IgD-negative memory B cell (primary cell): Measurements from ENCODE around the gene CCDC146. TPM values are rescaled to one million over a fixed set of nuclear protein-coding genes. Genes with fewer than 3 reads are reported as not detected.
A peak's percentile ranks its signal among the peaks of the same experiment; 100 is the strongest.
"Not testable (repeated sequence)": the region's sequence is repeated elsewhere in the genome, so short reads cannot be mapped to it uniquely, and the experiment has no call there.

ENCODE experiments used
- H3K27ac Mint-ChIP-seq, 3 donors: one replicate each; pipeline ENCODE4 v1.8.0; 2020 to 2022; ENCODE audit warnings: mild to moderate bottlenecking in 3 of 3, mixed read lengths in 3 of 3, moderate library complexity in 1 of 3
- H3K27me3 Mint-ChIP-seq: one replicate; pipeline ENCODE4 v1.8.0; 2021; ENCODE audit warnings: mixed read lengths
- H3K36me3 Mint-ChIP-seq: one replicate; pipeline ENCODE4 v1.8.0; 2020; ENCODE audit warnings: mild to moderate bottlenecking, mixed read lengths
- H3K4me1 Mint-ChIP-seq, 3 donors: one replicate each; pipeline ENCODE4 v1.8.0; 2020 to 2022; ENCODE audit warnings: mixed read lengths in 3 of 3, mild to moderate bottlenecking in 1 of 3
- H3K4me3 Mint-ChIP-seq, 4 donors: one replicate each; pipeline ENCODE4 v1.8.0; 2020 to 2022; ENCODE audit warnings: mild to moderate bottlenecking in 4 of 4, mixed read lengths in 4 of 4, moderate library complexity in 3 of 4
- H3K9me3 Mint-ChIP-seq, 3 donors: one replicate each; pipeline ENCODE4 v1.8.0; 2020 to 2021; ENCODE audit warnings: mixed read lengths in 3 of 3, mild to moderate bottlenecking in 1 of 3
- polyA plus RNA-seq: library from polyadenylated mRNA; unstranded; fragments of 300-500 nt; fragmentation: Illumina TruSeq; gene quantifications from one replicate; pipeline ENCODE4 v1.2.3, GENCODE V29; 2021

Gene CCDC146
- polyA plus RNA-seq, 1 donor from 2014 or later = 1.0 TPM

DNA sequence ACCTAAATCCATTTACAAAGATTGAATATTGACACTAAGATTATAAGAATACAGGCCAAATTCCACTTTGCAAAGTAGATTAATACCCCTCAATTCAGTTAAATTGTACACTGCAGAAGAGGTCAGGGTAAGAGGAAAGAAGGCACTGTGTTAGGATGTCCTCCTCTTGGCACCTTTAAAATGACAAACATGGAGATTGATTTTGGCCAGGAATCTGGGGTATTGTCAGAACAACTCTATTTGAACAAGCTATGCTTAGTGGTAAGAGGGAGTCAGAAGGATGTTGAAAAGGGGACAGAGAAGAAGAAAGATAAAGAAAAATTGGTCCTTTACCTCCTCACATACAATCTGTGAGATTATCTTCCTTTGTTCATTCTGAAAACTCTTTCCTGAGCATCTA is 55.6 kb downstream of the CCDC146 start:
- H3K9me3 Mint-ChIP-seq, H3K4me3 Mint-ChIP-seq, H3K4me1 Mint-ChIP-seq, H3K27ac Mint-ChIP-seq, H3K27me3 Mint-ChIP-seq, H3K36me3 Mint-ChIP-seq: not testable (repeated sequence)

DNA sequence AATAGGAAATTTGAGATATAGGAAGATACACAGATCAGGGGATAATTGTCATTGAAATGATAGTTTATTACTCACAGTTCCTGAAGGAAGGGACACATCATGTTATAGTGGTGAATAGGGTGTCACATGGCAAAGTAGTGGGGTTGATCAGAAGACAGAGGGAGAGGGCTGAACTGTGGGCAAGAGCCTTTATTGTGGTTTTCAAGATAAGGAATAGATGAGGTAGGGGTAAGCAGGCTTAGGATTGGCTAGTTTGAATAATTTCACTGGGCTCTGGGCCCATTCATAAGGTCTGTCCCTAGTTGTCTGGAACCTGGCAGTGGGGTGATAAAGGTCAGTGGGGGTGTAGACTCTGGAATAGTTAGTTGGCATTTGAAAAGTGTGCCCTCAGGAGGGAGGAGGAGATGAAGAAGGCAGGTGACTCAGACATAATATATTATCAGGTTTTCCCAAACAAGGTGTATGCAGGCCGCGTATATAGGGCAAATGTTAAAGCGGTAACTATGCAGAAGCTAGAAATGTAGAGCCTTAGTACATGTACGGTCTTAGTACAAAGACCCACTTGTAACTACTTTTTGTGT is 58.7 kb downstream of the CCDC146 start:
- Mint-ChIP-seq H3K36me3 (no peaks in the 10 kb centered on the region), H3K27me3 (no peaks in the 10 kb centered on the region), H3K4me1 (no peaks in the 10 kb centered on the region)

GRCh38 chr7:77181734-77182133 is 59.3 kb downstream of the CCDC146 start:
- Mint-ChIP-seq H3K9me3 (no peaks in the 10 kb centered on the region), H3K4me3 (no peak overlapping the region), H3K27me3 (no peaks in the 10 kb centered on the region), H3K36me3 (no peaks in the 10 kb centered on the region), H3K4me1 (no peaks in the 10 kb centered on the region), H3K27ac (no peak overlapping the region)

More for the DNA sequence above, 58.7 kb downstream of the CCDC146 start:
- no peaks in the 10 kb centered on the region for H3K9me3 Mint-ChIP-seq
- H3K4me3 Mint-ChIP-seq = no peak overlapping the region
- no peak overlapping the region for H3K27ac Mint-ChIP-seq

DNA sequence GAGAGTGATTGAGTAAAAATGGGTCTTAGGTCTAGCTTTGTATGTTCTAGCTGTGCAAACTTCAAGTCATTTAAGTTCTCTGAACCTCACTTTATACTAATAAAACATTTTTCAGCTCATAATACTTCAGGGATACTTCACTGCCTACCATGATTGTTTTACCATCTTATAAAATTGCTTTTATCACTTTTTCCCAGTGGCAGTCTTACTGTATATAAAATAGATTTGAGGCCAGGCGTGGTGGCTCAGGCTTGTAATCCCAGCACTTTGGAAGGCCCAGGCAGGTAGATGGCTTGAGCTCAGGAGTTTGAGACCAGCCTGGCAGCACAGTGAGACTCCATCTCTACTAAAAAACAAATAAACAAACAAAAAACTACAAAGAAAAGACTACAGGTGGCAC is 59.8 kb downstream of the CCDC146 start:
- no peak overlapping the region for H3K27ac Mint-ChIP-seq
- no peaks in the 10 kb centered on the region for H3K9me3 Mint-ChIP-seq
- H3K27me3 Mint-ChIP-seq = no peaks in the 10 kb centered on the region
- H3K36me3 Mint-ChIP-seq = no peaks in the 10 kb centered on the region
- no peaks in the 10 kb centered on the region for H3K4me1 Mint-ChIP-seq
- no peak overlapping the region for H3K4me3 Mint-ChIP-seq

DNA sequence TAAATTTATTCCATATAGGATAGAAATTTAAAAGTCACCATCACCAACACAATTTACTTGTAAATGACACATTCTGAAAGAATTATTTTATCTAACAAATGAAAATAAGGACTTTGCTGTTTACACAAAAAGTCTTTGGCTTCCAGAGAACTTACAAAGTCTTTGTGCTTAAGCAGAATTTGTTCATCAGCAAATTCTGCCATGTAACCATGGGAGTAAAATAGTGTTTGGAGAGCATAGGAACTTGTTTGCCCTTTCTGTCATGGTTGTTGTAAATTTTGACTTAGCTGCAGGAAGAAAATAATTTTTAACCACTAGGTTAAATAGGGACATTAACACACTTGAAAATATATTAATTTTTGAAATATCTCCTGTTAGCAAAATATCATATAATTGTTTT is 62.0 kb downstream of the CCDC146 start:
- Mint-ChIP-seq H3K4me3 (no peak overlapping the region), H3K27ac (no peak overlapping the region), H3K4me1 (no peaks in the 10 kb centered on the region), H3K36me3 (no peaks in the 10 kb centered on the region), H3K27me3 (no peaks in the 10 kb centered on the region), H3K9me3 (no peaks in the 10 kb centered on the region)

- H3K9me3 Mint-ChIP-seq = no peaks in the 10 kb centered on the region
- H3K27ac Mint-ChIP-seq = no peak overlapping the region
- no peaks in the 10 kb centered on the region for H3K36me3 Mint-ChIP-seq
- no peaks in the 10 kb centered on the region for H3K4me1 Mint-ChIP-seq
- H3K27me3 Mint-ChIP-seq = no peaks in the 10 kb centered on the region
- no peak overlapping the region for H3K4me3 Mint-ChIP-seq
Measured at GRCh38 chr7:77184990-77185389, 62.6 kb downstream of the CCDC146 start.

DNA sequence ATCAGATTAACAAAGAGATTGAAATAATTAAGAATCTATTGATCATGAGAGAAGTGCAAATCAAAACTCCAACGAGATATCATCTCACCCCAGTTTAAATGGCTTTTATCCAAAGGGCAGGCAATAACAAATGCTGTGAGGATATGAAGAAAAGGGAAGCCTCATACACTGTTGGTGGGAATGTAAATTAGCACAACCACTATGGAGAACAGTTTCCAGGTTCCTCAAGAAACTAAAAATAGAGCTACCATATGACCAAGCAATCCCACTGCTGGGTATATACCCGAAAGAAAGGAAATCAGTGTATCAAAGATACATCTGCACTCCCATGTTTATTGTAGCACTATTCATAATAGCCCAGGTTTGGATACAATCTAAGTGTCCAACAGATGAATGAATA is 63.5 kb downstream of the CCDC146 start:
- H3K9me3 Mint-ChIP-seq = no peaks in the 10 kb centered on the region

DNA sequence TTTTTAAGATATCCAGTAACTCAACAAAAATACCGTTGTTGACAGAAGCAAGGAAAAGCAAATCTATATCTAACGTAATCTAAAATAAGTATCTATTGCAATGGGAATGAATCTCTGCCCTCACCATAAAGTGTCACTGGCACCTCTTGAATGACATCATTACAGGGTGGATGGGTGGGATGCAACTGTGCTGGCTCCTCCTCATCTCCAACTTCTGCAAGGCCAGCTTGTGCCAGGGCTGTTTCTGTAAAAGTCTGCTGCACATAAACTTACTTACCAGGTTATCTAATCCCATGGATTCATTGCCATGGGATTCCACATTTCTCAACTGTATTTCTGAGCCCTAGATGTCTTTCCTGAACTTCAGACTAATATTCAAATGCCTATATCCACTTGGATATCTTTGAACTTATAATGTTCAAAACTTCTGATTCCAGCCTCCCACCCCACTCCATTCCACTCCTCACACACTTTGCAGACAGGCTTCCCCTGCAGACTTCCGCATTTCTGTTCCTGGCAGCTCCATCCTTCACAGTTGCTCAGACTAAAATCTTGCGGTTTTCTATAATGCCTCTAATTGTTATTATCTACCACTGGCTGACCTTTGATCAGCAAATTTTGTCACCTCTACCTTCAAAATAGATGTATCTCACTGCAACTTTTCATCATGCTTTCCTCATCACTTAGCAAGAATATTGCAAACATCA is 66.5 kb downstream of the CCDC146 start:
- peaks cover 2% of the 10 kb centered on the region for H3K36me3 Mint-ChIP-seq
- H3K4me1 Mint-ChIP-seq = peaks cover 9 to 13% (median 11%) of the 10 kb centered on the region in 3 donors
- no peak overlapping the region for H3K4me3 Mint-ChIP-seq
- H3K27ac Mint-ChIP-seq = no peak overlapping the region
- no peaks in the 10 kb centered on the region for H3K9me3 Mint-ChIP-seq
- no peaks in the 10 kb centered on the region for H3K27me3 Mint-ChIP-seq

More for the DNA sequence above, 63.5 kb downstream of the CCDC146 start:
- Mint-ChIP-seq H3K4me1 (no peaks in the 10 kb centered on the region), H3K4me3 (no peak overlapping the region), H3K27me3 (no peaks in the 10 kb centered on the region), H3K27ac (no peak overlapping the region), H3K36me3 (no peaks in the 10 kb centered on the region)

GRCh38 chr7:77197141-77197540 is 74.7 kb downstream of the CCDC146 start:
- H3K27ac Mint-ChIP-seq = peak overlapping the region in 2 of 3 donors; percentile 30 to 40
- H3K27me3 Mint-ChIP-seq = no peaks in the 10 kb centered on the region
- no peaks in the 10 kb centered on the region for H3K36me3 Mint-ChIP-seq
- peak overlapping the region; percentile 79 to 96 (median 89) for H3K4me3 Mint-ChIP-seq
- H3K9me3 Mint-ChIP-seq = no peaks in the 10 kb centered on the region
- H3K4me1 Mint-ChIP-seq = peaks cover 25 to 38% (median 34%) of the 10 kb centered on the region in 3 donors

DNA sequence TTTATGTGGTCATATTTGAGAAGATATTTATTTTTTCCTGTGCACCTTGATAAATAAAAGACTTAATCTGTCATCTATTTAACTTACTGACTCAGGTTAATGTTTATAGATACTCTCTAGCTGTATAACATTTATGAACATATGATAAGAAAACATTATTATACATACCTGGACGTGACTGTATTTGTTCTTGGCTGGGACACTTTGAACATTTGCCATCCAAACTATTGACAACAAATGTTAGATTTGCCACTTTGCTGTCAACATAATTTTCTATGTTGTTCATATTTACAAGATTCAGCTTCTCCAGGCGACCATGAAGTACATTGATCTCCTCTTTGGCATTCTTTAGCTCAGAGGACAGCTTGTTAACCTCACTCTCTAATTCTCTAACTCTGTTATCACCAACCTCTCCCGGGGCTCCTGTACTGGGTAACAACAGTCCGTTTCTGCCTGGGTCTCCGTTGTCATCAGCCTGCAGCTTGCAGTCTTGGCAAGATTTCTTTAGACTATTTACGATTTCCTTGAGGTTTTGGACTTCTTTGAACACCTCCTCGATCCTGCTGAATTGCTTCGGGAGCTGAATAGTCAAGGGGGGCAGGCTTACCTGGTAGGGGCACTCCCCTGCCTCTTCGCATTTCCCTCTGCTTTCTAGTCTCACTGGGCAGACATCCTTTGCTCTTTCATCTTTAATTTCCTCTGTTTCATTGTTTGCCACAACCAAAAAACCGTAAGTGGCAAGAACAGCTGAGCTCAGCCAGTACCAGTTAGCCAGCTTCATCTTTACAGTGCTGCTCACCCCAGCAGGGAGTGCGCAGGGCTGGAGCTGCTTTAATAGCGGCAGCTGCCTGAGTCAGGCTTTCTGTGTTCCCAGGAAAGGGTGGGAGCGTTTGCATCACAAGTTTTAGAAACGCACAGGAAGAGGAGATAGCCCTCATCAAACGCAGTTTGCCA is 76.9 kb downstream of the CCDC146 start, which contains the start of gene FGL2:
TSS of gene FGL2 (minus strand) at position 807 of the 954 bp plus-strand sequence. CDS start at position 781, 26 bp downstream.
- Mint-ChIP-seq H3K4me1 (peaks cover 24 to 39% (median 35%) of the 10 kb centered on the region in 3 donors), H3K4me3 (peak within 1 kb of the TSS; percentile 79 to 96 (median 89)), H3K36me3 (no peaks in the 10 kb centered on the region), H3K27me3 (no peaks in the 10 kb centered on the region), H3K27ac (peak within 1 kb of the TSS; percentile 47 to 93 (median 91)), H3K9me3 (no peaks in the 10 kb centered on the region)

GRCh38 chr7:77200542-77200941 is 78.1 kb downstream of the CCDC146 start:
- H3K27me3 Mint-ChIP-seq = no peaks in the 10 kb centered on the region
- peak overlapping the region; percentile 79 to 96 (median 89) for H3K4me3 Mint-ChIP-seq
- no peaks in the 10 kb centered on the region for H3K36me3 Mint-ChIP-seq
- peaks cover 24 to 41% (median 35%) of the 10 kb centered on the region in 3 donors for H3K4me1 Mint-ChIP-seq
- H3K9me3 Mint-ChIP-seq = no peaks in the 10 kb centered on the region
- H3K27ac Mint-ChIP-seq = peak overlapping the region; percentile 21 to 93 (median 91)

GRCh38 chr7:77202481-77202976 is 80.1 kb downstream of the CCDC146 start:
- Mint-ChIP-seq H3K4me3 (peak overlapping the region in 2 of 4 donors; percentile 50 to 54), H3K4me1 (peaks cover 24 to 45% (median 32%) of the 10 kb centered on the region in 3 donors), H3K27ac (peak overlapping the region; percentile 3 to 74 (median 13)), H3K9me3 (no peaks in the 10 kb centered on the region), H3K27me3 (no peaks in the 10 kb centered on the region), H3K36me3 (no peaks in the 10 kb centered on the region)

DNA sequence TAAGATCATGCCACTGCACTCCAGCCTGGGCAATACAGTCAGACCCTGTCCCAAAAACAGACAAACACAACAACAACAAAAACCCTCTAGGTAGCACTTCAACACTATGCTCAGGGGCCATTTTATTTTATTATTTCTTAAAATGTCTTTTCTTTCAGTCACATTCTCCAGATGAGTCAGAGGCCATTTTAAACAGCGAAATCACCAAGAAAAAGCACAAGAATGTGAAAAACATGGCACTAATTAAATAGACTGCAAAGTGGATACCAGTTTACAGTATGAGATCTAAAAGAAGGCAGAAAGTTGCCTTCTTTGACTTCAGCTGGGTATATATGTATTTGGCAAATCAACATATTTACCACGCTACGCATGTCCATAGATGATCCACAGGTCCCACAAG is 83.3 kb downstream of the CCDC146 start:
- no peak overlapping the region for H3K4me3 Mint-ChIP-seq
- peaks cover 8% of the 10 kb centered on the region for H3K36me3 Mint-ChIP-seq
- H3K27ac Mint-ChIP-seq = no peak overlapping the region
- peaks cover 11 to 27% (median 19%) of the 10 kb centered on the region in 3 donors for H3K4me1 Mint-ChIP-seq
- H3K9me3 Mint-ChIP-seq = peaks cover 6 to 17% (median 6%) of the 10 kb centered on the region in 3 donors
- no peaks in the 10 kb centered on the region for H3K27me3 Mint-ChIP-seq

DNA sequence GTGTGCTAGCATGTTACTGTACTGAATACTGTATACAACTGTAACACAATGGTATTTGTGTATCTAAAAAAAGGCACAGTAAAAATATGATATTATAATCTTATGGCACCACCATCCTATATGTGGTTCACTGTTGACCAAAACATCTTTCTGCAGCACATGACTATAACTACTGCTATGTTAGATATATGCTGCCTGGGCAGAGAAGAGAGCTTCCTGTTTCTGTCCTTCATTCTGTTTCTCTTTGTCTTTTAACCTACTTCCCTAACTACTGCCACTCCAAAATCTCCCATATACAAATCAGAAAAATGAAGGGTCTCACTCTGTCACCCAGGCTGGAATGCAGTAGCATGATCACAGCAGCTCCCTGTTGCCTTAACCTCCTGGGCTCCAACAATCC is 86.0 kb downstream of the CCDC146 start:
- Mint-ChIP-seq H3K4me3 (no peak overlapping the region), H3K4me1 (peaks cover 0 to 9% (median 4%) of the 10 kb centered on the region in 3 donors), H3K9me3 (peaks cover 6 to 20% (median 13%) of the 10 kb centered on the region in 3 donors), H3K27me3 (no peaks in the 10 kb centered on the region), H3K36me3 (peaks cover 10% of the 10 kb centered on the region), H3K27ac (no peak overlapping the region)
